ENCODE data around the gene NOB1.
"Not testable (repeated sequence)": the region's sequence is repeated elsewhere in the genome, so short reads cannot be mapped to it uniquely, and the experiment has no call there.

Gene NOB1

GRCh38 chr16:69754469-69755310, at the start of gene NOB1:
NOB1 (minus strand) TSS chr16:69754926; CDS start chr16:69754910, 16 bp downstream.
- DNase-seq (ENCODE audit: low read depth in 3 of 3, low spot score in 1 of 3), result peak; percentile 93 to 96 (median 96)

- no peak for DNase-seq (ENCODE audit: low read depth in 3 of 3, low spot score in 1 of 3)
Observed at GRCh38 chr16:69804297-69804696, 49.6 kb upstream of the NOB1 start.

GRCh38 chr16:69799611-69800031, 44.9 kb upstream of the NOB1 start:
- DNase-seq (ENCODE audit: low read depth in 3 of 3, low spot score in 1 of 3), result no peak

DNA sequence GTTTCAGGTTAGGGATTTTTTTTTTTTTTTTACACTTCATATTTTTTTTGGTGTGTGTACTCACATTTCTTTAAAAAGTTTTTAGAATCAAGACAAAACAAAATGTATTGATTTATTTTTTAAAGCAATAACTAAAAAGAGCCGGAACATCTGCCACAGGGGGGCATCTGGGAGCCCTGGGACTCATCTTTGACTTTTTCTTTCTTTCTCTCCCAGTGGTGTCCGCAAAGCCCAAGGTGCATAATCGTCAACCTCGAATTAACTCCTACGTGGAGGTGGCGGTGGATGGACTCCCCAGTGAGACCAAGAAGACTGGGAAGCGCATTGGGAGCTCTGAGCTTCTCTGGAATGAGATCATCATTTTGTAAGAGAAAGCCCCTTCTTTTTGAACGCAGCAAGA, 43.7 kb upstream of the NOB1 start:
- DNase-seq (ENCODE audit: low read depth in 3 of 3, low spot score in 1 of 3), result no peak

GRCh38 chr16:69796285-69797118, 41.8 kb upstream of the NOB1 start:
- DNase-seq (ENCODE audit: low read depth in 3 of 3, low spot score in 1 of 3), result no peak

- no peak for DNase-seq (ENCODE audit: low read depth in 3 of 3, low spot score in 1 of 3)
Observed at GRCh38 chr16:69794486-69794885, 39.8 kb upstream of the NOB1 start.

DNA sequence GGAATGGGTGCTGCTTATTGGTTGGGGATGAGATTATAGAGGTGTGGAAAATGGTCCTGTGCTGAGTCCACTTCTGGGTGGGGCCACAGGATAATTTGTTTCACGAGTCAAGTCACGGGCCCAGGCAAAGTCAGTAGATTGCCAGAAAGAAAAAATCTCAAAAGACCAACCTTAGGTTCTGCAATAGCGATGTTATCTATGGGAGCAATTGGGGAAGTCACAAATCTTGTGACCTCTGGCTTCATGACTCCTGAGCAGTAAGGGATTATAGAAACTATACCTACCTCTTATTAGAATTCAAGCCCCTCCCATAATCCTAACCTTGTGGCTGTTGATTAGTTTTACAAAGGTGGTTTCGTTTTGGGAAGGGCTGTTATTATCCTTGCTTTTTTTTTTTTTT, 38.8 kb upstream of the NOB1 start:
- DNase-seq (ENCODE audit: low read depth in 3 of 3, low spot score in 1 of 3), result no peak

DNA sequence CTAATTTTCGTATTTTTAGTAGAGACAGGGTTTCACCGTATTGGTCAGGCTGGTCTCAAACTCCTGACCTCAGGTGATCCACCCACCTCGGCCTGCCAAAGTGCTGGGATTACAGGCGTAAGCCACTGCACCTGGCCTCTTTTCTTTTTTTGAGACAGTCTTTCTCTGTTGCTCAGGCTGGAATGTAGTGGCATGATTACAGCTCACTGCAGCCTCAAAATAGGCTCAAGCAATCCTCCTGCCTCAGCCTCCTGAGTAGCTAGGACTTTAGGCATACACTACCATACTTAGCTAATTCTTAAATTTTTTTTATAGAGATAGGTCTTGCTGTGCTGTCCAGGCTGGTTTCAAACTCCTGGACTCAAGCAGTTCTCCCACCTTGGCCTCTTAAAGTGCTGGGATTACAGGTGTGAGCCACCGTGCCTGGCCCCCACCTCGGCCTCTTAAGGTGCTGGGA, 36.7 kb upstream of the NOB1 start:
- DNase-seq (ENCODE audit: low read depth in 3 of 3, low spot score in 1 of 3), result not testable (repeated sequence)

DNA sequence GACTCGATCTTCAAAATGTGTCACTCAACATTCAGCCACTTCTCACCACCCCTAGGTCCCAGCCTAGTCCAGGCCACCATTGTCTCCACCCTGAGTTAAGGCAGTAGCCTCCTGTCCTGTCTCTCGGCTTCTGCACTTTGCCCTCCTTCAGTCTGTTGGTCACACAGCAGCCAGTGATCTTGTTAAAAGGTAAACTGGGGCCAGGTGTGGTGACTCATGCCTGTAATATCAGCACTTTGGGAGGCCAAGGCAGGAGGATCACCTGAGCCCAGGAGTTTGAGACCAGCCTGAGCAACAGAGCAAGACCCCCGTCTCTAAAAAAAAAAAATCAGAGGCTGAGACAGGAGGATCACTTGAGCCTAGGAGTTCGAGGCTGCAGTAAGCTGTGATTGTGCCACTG, 33.2 kb upstream of the NOB1 start:
- DNase-seq (ENCODE audit: low read depth in 3 of 3, low spot score in 1 of 3), result no peak

- no peak for DNase-seq (ENCODE audit: low read depth in 3 of 3, low spot score in 1 of 3)
Observed at GRCh38 chr16:69784586-69784985, 29.9 kb upstream of the NOB1 start.

DNA sequence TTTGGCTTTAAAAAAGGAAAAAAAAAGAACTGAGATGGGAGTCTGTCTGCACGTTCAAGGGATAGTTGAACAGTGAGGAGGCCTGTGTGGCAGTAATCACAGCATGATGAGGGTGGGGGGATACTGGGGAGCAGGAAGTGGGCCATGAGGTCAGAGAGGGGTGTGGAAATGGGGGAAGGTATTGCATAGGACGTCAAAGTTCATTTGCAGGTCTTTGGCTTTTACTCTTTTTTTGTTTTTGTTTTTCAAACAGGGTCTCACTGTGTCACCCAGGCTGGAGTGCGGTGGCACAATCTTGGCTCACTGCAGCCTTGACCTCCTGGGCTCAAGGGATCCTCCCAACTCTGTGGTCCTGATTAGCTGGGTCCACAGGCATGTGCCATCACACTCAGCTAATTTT, 26.4 kb upstream of the NOB1 start:
- DNase-seq (ENCODE audit: low read depth in 3 of 3, low spot score in 1 of 3), result no peak

DNA sequence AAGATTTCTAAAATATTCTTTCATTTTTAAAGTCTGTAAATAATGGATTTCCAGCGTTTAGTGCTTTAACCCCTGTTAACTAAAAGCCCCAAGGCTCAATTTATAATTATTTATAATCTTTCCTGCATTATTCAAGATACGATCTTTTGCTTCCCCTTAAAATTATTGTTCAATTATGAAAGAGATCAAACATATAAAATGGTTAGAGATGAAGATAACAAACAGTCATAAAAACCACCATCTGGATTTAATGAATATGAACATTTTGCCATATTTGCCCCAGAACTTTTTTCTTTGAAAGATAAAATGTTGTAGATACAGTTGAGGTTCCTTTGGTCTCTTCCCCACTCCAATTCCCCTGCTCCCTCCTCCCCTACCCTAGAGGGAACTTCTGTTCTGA, 25.0 kb upstream of the NOB1 start:
- DNase-seq (ENCODE audit: low read depth in 3 of 3, low spot score in 1 of 3), result no peak

DNA sequence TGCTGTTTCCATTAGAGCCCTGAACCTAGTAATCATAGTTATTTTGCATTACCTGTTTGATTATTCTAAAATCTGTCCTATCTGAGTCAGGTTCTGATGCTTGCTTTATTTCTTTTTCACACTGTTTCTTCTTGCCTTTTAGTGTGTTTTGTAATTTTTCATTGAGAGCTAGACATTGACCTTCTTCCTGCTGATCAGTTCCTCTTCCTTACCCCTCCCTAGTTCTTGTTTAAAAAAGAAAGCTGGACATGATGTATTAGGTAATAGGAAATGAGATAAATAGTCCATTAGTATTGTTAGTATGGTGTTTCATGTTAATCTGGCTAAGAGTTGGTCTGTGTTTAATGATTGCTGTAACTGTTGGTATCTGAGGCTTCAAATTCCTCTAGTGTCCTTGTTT, 20.8 kb upstream of the NOB1 start:
- no peak for DNase-seq (ENCODE audit: low read depth in 3 of 3, low spot score in 1 of 3)

DNA sequence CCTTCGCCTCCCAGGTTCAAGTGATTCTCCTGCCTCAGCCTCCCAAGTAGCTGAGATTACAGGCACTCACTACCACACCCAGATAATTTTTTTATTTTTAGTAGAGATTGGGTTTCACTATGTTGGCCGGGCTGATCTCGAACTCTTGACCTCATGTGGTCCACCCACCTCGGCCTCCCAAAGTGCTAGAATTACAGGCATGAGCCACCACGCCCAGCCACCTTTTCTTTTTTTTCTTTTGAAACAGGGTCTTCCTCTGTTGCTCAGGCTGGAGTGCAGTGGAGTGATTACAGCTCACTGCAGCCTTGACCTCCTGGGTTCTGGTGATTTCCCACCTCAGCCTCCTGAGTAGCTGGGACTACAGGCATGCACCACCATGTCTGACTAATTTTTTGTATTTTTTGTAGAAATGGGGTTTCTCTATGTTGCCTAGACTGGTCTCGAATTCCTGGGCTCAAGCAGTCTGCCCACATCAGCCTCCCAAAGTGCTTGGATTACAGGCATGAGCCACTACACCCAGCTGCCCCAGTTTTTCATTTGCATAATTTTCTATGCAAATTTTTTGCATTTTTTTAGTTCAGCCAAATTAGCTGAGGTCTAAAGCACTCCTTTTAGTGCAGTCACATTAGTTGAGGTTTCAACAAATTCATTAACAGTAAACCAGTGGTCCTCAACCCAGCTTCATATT, 18.7 kb upstream of the NOB1 start:
- no peak for DNase-seq (ENCODE audit: low read depth in 3 of 3, low spot score in 1 of 3)

- DNase-seq (ENCODE audit: low read depth in 3 of 3, low spot score in 1 of 3), result no peak
Observed at GRCh38 chr16:69771651-69771967, 16.9 kb upstream of the NOB1 start.

DNA sequence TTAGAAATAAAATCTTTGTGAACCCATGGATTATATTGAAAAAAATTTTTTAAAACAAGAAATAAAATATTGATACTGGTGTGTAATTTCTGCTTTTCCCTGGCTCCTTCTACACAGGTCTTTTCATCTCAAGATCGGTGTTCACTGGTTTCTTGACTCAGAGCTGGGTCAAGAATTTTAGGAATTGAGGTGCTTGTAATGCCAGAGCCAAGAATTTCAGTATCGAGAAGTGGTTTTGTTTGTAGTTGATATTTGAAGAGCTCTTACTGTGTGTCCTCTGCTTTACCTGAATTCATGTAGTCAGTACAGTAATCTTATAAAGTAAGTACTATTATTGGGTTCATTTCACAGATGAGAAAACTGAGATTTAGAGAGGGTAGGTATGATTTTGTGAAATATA, 14.7 kb upstream of the NOB1 start:
- no peak for DNase-seq (ENCODE audit: low read depth in 3 of 3, low spot score in 1 of 3)

GRCh38 chr16:69768666-69769065, 13.9 kb upstream of the NOB1 start:
- DNase-seq (ENCODE audit: low read depth in 3 of 3, low spot score in 1 of 3), result no peak

DNA sequence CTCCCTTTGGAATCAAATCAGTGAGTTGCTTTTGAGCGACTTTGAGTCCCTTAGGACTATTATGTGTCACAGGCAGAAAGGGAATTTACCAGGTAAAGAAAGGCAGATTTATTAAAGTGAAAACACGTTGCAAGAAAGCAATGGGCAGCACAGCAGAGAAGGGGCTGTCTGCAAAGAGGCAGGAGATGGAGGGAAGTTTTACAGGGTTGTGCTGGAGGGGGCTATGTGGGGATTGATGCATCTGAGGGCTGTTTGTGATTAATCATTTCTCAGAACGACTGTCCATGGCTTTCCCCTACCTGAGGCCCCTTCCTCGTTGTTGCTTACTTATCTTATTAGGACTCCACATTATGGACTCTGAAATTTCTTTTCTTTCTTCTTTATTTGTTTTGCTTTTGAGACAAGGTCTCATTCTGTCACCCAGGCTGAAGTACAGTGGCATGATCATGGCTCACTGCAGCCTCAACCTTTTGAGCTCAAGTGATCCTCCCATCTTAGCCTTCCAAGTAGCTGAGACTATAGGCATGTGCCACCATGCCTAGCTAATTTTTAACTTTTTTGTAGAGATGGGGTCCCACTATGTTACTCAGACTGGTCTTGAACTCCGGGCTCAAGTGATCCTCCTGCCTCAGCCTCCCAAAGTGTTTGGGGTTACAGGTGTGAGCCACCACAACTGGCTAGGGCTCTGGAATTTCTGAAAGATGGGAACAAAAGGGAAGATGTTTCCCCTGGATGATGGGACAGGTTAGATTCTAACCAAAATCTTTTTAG, 12.9 kb upstream of the NOB1 start:
- no peak for DNase-seq (ENCODE audit: low read depth in 3 of 3, low spot score in 1 of 3)

DNA sequence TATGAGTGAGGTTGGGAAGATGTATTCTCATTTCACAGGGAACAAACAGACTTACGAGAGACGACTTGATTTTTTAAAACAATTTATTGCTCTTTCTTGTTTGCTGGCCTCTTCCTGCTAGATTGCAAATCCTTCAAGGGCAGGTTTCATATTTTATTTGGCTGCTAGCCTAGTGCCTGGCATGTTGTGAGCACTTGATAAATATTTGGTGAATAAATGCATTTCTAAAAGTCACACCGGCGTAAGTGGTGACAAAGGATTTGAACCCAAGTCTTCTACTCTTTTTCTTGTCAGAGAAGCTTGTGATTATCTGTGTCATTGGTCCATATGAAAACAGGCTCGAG, 8.8 kb upstream of the NOB1 start:
- DNase-seq (ENCODE audit: low read depth in 3 of 3, low spot score in 1 of 3), result no peak

DNA sequence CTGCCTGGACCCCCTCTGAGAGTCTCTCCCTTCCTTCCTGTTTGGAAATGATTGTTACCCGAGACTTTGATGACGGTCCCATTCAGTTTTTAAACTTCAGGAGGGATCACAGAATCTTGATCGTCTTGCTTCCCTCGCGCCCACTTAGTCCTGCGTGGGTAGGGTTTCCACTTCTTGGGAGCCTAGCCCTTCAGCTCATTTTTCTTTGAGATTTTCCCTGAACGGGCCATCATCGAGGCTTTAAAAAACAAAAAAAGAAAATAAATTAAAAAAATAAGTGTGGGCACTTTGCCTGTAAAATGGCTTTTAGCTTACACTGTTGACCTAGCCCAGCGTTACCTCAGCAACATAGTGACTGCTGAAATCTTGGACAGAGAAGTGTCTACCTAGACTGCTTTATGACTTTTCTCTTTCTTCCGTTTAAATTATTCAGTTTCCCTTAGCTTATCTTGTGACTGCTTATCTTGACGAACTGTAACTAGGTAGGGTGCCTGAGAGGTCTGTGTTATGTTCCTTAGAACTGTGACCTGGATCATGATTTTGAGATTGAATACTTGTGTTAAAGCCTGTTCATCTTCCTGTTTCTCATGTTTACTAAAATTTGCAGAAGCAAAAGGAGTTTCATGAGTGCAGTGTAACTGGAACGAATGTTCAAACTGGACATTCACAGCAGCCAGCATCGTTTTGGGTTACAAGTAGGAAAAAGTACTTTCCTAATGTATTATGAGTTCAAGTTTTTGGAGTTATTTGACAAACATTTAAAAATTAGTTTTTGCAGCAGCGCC, 8.3 kb upstream of the NOB1 start:
- DNase-seq (ENCODE audit: low read depth in 3 of 3, low spot score in 1 of 3), result no peak

All from stimulated activated CD4-positive, alpha-beta T cell treated with anti-CD3 and anti-CD28 coated beads, TNF-alpha, amount 100 ng/mL, for 1 hour (primary cell).